T-helper 2 cell (primary cell): ENCODE data around the gene HNRNPLL.
"Not testable (repeated sequence)": the region's sequence is repeated elsewhere in the genome, so short reads cannot be mapped to it uniquely, and the experiment has no call there.

ENCODE experiments used
- DNase-seq, 5 experiments: peaks; one replicate each; pipeline versions ENCODE4 v3.0.0 to v3.0.0-alpha.2; 2012 to 2022

HNRNPLL gene

DNA sequence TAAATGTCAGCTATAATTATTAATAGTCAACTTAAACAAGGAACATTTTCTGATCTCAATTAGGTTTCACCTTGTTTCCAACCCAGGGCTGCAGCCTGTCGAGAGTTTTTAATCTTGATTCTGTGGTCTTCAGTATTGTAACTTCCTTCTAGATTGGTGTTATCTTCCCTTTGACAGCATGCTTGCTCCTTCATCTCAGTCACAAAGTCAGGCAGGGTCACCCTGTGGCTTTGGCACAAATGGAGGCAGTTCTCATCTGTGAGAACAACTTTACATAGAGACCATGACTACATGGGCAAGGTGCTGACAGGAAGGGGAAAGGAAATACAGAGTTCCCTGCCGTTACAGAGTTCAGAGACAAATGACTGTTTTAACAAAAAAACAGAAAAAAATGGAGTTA is 50.5 kb downstream of the HNRNPLL start:
- peak in 1 of 5 experiments; percentile 60 for DNase-seq

DNA sequence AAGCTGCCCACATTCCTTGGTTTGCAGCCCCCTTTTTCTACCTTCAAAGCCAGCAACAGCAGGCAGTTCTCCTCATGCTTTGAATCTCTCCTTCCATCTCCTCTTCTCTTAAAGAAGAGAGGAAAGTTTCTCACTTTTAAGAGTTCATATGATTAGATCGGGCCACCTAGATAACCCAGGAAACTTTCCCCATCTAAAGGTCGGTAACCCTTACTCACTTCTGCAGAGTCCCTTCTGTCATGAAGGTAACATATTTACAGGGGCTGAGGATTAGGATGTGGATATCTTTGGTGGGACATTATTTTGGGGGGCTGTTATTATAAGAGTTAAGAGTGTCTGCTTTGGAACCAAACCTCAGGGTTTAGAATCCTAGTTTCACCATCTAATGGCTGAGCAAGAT is 51.0 kb downstream of the HNRNPLL start:
- no peak for DNase-seq

DNA sequence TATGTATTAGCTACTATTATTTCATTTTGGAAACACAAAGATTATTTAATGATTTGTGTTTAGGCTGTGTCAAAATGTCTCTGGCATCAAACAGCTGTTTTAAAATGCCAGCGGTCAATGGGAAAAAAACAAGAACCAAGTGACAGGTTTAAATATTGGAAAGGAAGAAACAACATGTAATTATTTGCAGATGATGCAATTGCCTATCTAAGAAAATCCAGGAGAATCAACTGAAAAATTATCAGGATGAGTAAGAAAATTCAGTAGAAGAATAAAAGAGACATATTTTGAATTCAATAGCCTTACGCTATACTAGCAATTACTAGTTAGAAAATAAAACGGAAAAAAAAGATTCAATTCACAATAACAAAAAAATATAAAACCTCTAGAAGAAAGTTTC is 51.6 kb downstream of the HNRNPLL start:
- no peak for DNase-seq

DNA sequence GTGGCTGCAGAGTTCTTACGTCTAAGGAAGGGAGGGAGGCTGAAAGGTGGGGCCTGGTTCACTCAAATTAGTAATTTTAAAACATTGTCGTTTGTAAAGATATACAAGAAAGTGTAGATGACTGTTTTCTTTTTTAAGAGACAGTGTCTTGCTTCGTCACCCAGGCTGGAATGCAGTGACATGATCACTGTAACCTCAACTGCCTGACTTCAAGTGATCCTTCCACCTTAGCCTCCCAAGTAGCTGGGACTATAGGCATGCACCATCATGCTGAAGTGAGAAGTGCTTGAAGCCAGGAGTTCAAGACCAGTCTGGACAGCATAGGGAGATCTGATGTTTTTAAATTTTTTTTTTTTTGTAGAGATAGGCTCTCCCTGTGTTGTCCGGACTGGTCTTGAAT is 52.9 kb downstream of the HNRNPLL start:
- DNase-seq, result no peak

DNA sequence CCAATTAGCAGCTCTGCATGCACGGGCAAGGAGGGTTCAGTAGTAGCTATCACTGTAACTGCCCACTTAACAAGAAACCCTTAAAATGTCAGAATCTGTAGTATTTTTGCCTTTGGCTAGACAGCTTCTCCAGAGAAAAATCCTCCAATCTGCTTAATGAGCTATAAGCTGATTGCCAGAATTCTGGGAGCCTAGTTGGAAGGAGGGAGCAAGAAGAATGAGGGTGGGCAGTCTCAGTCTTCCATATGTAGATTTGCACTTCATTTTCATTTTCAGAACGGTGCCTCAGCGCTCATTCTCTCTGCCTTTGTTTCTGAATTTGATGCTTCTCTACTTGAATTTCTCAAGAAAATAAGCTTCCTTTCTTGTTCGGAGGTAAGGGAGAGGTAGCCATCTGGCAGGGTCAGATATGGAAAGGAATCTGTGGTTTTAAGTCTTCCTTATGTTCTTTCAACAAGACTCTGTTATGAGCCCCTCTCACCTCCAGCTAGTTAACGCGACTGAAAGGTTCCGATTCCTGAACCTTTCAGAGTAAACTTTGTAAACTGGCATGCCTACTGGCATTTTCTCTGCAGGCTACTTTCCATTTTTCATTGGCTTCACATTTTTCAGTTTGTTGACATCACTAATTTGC is 53.5 kb downstream of the HNRNPLL start:
- DNase-seq, result no peak

DNA sequence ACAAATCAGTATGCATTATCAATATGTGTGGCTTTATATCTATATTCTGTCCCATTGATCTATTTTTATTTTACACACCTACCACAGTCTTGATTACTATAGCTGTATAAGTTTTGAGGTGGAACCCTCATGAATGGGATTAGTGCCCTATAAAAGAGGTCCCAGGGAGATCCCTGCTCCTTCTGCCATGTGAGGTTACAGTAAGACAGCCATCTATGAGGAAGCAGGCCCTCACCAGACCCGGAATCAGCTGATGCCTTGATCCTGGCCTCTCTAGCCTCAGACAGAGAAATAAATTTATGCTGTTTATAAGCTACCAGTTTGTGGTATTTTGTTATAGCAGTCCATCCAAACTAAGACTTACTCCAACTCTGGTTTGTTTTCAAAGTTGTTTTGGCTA is 54.9 kb downstream of the HNRNPLL start:
- no peak for DNase-seq

DNA sequence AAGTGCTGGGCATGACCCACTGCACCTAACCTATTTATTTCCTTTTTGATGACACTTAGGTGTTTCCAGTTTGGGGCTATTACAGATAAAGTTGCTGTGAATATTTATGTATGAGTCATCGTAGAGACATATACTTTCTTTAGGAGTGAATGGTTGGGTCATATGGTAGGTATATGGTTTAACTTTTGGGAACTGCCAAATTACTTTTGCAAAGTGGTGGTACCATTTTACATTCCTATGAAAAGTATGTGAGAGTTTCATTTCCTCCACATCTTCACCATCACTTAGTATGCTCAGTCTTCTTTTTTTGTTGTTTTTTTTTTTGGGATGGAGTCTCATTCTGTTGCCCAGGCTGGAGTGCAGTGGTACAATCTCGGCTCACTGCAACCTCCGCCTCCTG is 56.1 kb downstream of the HNRNPLL start:
- no peak for DNase-seq

DNA sequence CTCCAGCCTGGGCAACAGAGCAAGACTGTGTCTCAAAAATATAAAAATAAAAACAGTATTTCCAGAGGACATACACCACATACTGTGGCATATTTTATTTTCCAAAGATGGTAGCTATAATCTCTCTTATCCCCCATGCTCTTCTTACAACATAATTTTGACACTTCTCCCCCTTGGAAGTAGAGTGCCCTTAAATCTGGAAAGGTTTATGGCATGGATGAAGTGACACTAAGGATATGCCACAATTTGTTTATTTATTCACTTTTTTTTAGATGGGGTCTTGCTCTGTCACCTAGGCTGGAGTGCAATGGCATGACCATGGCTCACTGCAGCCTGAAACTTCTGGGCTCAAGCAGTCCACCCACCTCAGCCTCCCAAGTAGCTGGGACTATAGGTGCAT is 56.7 kb downstream of the HNRNPLL start:
- DNase-seq, result no peak

DNA sequence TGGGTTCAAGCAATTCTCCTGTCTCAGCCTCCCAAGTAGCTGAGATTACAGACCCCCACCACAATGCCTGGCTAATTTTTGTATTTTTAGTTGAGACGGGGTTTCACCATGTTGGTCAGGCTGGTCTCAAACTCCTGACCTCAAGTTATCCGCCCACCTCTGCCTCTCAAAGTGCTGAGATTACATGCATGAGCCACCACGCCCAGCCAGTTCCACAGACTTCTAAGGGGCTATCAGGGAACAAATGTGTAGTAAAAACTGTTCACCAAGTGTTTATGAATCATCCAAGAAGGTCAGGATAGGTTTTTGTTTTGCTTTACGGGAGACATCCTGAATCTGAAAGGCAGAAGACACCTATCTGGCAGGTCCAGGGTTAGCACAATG is 60.5 kb downstream of the HNRNPLL start:
- DNase-seq, result not testable (repeated sequence)

DNA sequence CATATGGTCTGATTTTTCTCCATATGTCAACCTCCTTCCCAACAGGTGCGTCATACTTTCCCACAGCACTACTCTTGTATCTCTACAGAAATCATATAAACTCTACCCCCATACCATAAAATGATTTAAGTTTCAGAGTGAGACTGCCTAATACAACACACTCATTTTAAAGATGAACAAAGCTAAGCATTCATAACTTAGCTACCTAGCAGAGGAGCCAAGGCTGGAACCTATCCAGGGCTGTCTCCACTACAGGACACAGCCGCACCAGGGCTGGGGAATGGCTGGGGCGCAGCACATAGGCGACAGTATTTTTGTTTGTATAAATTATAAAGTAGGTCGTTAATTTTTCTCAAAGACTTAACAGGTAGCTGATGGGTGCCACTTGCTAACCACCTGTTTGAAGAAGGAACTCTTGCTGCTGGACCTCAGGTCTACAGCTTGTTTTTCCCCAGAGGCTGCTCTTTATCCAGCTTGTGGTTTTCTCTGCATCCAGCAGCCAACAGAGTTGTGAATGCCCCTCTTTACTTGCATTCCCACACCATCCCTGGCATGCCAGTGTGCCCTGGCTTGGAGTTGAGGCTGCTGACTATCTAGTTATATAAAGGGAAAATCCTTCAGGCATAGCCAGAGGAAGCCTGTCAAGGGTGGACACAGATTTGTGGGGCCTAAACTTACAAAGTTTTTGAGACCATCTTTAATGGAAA is 62.0 kb downstream of the HNRNPLL start:
- DNase-seq, result no peak

DNA sequence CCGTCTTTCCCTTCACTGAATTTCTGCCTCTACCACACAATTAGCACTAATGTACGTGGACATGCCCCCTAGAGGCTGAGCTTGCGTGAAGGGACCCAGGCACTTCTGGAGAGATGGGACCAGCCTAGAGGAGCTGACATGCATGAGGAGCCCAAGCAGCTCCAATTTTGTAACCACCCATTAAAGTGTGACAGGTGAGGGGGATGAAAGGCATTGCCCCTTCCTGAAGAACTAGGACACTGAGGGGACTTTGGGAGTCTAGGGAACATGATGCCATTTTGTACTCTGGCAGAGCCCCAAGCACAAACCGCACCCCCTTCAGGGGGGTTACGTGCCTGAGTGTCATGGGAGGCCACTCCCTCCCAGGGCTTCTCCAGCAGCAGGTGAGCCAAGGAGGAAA is 63.6 kb downstream of the HNRNPLL start:
- DNase-seq, result no peak

DNA sequence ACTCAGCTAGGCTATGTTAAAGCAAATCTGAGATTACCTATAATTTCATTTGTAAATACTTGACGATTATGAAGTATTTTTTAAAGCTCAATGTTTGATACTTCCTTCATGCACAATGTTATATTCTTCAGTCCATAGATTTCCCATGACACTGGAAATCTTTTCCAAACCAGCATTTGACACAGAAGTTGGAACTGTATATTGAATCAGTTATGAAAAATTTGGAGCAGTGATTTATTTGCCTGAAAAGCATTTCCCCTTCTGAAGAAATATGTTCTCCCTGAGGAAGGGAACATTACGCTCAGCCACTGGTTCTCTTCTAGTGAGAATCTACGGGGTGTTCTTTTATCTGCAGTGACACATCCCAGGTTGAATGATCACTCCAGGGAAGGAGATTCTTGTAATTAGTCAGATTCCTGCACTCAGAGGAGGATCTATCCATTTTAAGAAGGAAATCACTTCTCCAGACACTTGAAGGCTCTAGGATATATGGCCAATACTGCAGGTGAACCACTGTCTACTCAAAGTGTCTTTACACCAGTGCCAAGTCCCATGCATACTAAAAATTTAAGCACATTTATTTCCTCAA is 64.7 kb downstream of the HNRNPLL start:
- DNase-seq, result no peak

DNA sequence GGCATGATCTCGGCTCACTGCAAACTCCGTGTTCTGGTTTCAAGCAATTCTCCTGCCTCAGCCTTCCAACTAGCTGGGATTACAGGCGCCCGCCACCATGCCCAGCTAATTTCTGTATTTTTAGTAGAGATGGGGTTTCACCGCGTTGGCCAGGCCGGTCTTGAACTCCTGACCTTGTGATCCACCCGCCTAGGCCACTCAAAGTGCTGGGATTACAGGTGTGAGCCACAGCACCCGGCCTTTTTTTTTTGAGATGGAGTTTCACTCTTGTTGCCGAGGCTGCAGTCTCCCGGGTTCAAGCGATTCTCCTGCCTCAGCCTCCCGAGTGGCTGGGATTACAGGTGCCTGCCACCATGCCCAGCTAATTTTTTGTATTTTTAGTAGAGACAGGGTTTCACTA is 65.4 kb downstream of the HNRNPLL start:
- DNase-seq, result not testable (repeated sequence)

DNA sequence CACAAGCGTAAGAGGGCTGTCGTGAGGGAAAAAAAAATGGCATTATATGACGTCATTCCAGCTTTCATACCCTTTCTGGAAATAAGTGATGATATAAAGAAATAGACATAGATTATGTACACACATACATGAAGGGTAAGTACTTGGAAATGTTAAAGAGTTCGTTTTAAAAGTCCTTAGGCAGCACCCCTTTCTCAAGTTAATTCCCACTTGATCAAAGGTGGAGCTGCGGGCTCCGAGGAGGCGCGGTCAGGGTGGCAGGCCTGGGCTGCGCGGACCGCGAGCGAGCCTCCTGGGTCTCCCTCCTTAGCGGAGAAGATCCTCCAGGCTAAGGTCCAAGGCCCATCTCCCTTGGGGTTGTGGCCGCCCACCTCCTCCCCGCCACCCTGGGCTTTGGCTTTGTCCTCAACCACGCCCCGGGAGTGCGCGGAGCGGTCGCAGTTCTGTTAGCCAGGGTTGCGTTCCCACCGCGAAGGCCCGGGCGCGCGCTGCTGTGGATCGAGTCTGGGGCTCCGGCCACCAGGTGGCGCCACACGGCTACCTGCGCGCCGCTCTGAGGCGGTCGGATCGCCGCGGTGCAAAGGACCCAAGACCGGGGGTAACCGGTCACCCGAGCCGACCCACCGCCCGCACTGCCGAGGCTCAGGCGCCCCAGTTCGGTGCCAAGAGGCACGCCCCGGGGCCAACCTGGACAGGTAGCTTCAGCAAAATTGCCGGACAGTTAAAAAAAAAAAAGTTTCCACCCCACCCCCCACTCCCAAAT is 66.8 kb downstream of the HNRNPLL start:
- DNase-seq, result peak; percentile 54 to 75 (median 75)

DNA sequence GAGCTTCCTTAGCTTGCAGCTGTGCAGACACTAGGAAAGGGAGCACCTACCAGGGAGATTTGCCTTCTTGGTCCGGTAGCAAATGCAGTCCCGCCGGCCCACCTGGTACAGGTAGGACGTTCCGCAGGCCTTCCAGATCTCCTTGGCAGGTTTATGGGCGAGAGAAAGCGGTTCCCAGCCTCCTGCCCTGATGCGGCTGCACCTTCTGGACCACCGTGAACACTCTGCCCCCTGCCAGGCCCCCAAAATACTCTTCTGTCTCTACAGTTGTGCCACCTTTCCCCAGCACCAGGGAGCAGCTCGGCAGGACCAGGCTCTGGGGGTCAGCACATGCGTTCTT is 67.4 kb downstream of the HNRNPLL start:
- DNase-seq, result no peak

DNA sequence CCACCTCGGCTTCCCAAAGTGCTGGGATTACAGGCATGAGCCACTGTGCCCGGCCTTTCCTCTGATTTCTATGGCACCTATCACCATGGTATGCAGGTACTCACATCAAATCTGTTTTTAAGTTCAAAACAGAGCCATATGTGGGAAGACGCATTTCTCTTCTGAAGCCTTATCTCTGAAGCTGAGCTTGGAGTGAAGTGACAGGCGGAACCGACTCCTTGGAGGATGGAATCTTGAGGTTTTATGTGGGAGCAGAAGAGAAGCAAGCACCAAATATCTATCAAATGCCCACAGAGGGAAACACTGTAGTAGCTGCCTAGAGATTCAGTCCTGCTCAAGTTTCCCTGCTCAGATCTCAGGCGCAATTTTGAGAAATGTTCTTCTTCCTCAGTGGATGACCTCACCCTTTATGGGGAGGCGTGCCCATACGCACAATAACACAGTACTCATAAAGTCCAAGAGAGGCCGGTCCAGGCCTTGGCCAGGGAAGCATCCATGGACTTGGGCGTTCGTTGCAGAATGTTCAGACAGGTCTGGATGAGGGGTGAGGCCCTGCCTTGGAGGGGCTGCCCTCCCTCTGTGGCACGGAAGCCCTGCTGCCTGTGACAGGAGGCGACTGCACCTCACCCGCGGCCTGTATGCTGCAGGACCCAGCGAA is 67.9 kb downstream of the HNRNPLL start:
- DNase-seq, result no peak

DNA sequence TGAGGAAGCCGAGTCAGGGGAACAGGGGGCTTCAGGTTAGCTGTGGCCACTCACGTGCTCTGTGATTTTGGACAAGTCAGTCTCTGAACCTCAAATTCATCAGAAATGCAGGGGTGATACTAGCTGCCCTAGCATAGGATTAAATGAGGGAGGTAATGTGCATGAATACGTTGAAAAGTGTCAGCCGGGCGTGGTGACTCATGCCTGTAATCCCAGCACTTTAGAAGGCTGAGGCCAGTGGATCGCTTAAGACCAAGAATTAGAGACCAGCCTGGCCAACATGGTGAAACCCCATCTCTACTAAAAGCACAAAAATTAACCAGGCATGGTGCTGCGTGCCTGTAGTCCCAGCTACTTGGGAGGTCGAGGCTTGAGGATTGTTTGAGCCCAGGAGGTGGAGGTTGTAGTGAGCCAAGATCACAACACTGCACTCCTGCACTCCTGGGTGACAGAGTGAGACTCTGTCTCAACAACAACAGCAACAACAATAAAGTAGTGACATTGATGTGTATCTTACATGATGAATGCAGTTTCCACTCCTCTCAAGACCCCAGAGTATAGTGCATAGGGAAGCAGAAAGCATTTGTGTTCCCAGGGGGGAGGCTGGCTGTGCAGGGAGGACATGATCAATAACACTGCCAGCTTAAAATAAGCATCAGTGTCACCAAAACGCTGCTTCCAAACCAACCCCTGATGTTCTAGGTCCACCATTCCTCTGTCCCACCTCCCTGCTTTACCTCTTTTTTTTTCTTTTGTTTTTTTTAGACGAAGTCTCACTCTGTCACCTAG is 68.8 kb downstream of the HNRNPLL start:
- no peak for DNase-seq

DNA sequence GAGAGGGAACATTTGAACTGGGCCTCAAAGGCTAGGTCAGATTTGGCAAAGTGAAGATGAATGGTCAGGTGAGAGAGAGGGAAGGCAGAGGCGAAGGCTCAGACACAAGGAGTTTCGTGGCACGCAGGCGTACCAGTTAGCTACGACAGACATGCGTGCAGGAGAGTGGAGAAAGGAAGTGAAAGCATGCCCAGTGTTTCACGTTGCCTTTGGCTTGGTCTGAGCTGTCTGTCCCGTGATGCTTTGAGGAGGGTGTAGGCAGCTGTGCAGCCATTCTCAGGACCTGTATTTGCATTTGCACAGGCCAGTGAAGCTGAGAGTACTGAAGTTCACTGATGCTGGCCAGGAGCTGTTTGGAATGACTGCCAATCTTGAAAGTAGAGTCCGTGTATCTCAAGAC is 69.5 kb downstream of the HNRNPLL start:
- no peak for DNase-seq

DNA sequence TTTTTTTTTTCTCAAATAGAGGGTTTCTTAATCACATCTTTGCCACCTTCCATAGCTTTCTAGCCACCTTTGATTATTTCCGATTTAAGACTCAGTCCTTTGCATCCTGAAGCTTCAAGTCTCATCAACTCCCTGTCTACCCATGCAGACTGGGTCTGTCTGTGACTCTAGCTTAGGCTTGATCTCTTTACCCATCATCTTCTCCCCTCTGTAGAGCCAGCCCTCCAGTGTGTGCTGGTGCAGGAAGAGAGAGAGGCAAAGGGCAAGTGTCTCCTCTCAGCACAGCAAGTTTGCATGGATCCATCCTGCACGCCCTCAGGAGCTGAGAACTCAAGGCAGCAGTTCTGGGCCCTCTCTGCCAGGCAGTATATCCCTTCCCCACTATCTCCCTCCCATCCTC is 70.4 kb downstream of the HNRNPLL start:
- no peak for DNase-seq

DNA sequence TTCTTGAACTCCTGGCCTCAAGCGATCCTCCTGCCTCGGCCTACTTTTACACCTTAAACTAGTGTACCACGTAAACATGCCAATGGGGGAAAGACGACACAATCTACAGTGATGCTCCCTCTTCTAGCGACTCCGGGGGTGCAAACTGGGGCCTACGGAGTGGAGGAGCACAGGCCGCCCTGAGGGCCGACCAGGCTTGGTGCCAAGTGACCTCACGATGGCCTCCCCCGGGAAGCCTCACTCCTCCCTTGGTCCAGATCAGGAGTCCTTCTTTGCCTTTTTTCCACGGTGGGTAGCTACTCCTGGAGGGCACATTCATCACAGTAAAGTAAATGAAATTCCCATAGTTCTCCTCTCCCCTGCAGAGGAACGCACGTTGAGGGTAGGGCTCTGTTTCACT is 73.5 kb downstream of the HNRNPLL start:
- no peak for DNase-seq

DNA sequence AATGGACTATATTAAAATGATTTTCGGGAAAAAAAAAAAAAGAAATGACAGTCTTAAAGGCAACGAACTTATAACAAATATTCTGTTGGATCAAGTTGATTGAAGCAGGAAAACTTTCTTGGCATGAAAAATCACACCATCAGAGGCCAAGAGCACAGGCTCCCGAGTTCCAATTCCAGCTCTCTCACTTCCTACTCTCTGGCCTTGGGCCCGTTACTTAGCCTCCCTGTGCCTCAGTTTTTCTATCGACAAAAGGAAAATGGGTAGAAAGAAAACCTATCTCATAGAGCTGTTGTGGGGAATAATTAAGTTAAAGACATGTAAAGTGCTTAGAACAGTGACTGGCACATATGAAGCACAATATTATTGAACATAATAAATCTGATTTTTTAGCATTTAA is 74.2 kb downstream of the HNRNPLL start:
- DNase-seq, result no peak

DNA sequence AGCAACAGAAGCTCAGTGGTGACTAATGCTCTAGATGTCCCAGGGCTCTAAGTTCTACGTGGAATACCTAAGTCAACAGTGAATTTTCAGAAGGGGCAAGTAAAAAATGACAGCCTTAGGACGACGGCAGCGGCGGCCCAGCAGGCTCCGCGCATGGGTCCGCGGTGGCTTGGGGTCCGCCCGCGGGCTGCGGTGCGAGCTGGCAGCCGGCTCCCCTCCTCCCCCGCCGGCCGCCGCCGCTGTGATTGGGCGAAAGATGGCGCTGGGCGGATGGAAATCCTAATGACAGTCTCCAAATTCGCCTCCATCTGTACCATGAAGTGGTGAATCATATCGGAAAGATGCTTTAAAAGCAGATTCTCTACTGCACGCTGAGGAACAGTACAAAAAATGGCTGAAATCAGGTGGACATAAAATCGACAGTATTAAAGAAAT is 74.7 kb downstream of the HNRNPLL start:
- DNase-seq, result peak in 2 of 5 experiments; percentile 40 to 64
